Measurements from ENCODE around the gene GALNT12.

Gene GALNT12

DNA sequence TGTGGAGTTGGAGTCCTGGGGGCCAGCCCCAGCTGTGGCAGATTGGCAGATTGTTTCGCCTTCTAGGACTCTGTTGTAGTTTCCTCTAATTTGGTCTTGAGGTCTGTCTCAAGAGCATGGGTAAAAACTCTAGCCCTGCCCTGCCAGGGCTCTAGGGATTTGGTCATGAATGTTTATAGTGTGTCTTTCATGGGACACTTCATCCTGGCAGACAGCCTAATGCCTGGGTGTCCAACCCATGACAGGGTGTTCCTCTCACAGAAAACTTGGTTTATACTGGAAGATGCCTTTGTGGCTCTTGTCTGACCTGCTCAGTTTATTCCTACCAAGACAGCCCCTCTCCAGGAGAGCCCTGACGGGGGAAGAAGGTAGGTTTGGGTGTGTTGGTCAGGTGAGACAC is 45.5 kb downstream of the GALNT12 start:
- CTCF ChIA-PET = interaction anchor here (2.7 to 13.0 kb wide), 2 partner anchors 8 to 145 kb away, joined by 15 to 245 read pairs; no protein-coding TSS in a partner anchor
- DNase-seq (ENCODE audit: low read depth, low spot score) = no peak
- POLR2A ChIA-PET = no interaction called here
- no peak overlapping the region for H3K4me3 ChIP-seq (ENCODE audit: low read depth, low read length)
- TF ChIP-seq, protein P1, sequence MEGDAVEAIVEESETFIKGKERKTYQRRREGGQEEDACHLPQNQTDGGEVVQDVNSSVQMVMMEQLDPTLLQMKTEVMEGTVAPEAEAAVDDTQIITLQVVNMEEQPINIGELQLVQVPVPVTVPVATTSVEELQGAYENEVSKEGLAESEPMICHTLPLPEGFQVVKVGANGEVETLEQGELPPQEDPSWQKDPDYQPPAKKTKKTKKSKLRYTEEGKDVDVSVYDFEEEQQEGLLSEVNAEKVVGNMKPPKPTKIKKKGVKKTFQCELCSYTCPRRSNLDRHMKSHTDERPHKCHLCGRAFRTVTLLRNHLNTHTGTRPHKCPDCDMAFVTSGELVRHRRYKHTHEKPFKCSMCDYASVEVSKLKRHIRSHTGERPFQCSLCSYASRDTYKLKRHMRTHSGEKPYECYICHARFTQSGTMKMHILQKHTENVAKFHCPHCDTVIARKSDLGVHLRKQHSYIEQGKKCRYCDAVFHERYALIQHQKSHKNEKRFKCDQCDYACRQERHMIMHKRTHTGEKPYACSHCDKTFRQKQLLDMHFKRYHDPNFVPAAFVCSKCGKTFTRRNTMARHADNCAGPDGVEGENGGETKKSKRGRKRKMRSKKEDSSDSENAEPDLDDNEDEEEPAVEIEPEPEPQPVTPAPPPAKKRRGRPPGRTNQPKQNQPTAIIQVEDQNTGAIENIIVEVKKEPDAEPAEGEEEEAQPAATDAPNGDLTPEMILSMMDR (IDR thresholded peaks at IDR 0.05; ENCODE audit: insufficient read depth, low read length, missing control alignments) = no peak

DNA sequence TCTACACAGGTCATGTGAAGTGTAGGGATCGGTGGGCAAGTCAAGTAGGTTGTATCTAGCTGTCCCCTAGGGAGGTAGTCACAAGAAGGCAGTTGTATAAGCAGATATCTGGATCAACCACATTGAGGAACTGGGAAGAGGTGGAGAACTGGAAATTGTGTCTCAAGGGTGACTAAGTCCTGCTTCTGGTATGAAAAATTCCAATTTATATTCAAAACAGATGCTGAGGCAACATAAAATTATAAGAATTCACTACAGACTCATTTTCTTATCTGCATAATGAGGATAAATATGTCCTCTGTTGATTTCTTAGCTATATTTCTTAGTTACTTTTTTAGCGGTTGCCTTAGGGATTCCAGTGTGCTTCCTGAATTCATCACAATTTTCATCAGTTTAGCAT is 46.8 kb downstream of the GALNT12 start:
- CTCF ChIA-PET = interaction anchor here (0.9 to 1.3 kb wide), 3 partner anchors 121 to 286 kb away, joined by 3 to 8 read pairs (median 6); no protein-coding TSS in a partner anchor
- DNase-seq (ENCODE audit: low read depth, low spot score) = peak; percentile 45
- POLR2A ChIA-PET = interaction anchor here (1.0 kb wide), 1 partner anchor 39 kb away, joined by 3 read pairs; no protein-coding TSS in a partner anchor
- TF ChIP-seq, protein P1 (IDR thresholded peaks at IDR 0.05; ENCODE audit: insufficient read depth, low read length, missing control alignments) = no peak
- no peak overlapping the region for H3K4me3 ChIP-seq (ENCODE audit: low read depth, low read length)

DNA sequence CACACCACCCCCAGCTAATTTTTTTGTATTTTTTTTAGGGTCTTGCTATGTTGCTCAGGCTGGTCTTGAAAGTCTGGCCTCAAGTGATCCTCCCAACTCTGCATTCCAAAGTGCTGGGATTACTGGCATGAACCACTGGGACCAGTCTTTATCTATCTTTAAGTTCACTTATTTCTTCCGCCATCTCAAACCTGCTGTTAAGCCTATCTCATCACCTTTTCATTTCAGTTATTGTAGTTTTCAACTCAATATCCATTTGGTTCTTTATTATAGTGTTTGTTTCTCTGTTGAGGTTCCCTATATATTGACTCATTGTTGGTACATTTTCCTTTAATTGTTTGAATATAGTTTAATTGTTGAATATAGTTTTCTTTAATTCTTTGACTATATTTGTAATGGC is 48.1 kb downstream of the GALNT12 start:
- no peak overlapping the region for H3K4me3 ChIP-seq (ENCODE audit: low read depth, low read length)
- POLR2A ChIA-PET = no interaction called here
- no peak for DNase-seq (ENCODE audit: low read depth, low spot score)
- CTCF ChIA-PET = no interaction called here
- TF ChIP-seq, protein P1 (IDR thresholded peaks at IDR 0.05; ENCODE audit: insufficient read depth, low read length, missing control alignments) = no peak

DNA sequence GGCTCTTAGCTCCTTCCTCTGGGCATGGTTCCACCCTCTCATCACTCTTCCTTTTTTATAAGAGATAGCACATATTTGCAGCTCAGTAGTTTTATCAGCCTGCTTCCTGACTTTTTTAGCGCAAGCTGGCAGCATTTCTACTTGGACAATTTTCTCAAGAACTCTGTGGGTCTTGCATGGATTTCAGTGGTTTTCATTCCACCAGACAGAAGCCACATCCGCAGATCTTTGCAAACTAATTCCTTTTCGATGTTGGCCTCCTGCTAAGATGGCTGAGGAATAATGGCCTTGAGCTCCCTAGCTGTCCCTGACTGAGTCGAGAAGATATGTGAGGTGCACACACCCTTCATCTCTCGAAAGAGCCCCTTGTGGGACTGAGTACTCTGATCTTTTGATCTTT is 49.5 kb downstream of the GALNT12 start:
- TF ChIP-seq, protein P1 (IDR thresholded peaks at IDR 0.05; ENCODE audit: insufficient read depth, low read length, missing control alignments) = no peak
- H3K4me3 ChIP-seq (ENCODE audit: low read depth, low read length) = no peak overlapping the region
- ChIA-PET CTCF (interaction anchor here (1.0 to 7.3 kb wide), 4 partner anchors 9 to 285 kb away, joined by 5 to 196 read pairs (median 15); no protein-coding TSS in a partner anchor), POLR2A (no interaction called here)
- peak; percentile 14 for DNase-seq (ENCODE audit: low read depth, low spot score)

DNA sequence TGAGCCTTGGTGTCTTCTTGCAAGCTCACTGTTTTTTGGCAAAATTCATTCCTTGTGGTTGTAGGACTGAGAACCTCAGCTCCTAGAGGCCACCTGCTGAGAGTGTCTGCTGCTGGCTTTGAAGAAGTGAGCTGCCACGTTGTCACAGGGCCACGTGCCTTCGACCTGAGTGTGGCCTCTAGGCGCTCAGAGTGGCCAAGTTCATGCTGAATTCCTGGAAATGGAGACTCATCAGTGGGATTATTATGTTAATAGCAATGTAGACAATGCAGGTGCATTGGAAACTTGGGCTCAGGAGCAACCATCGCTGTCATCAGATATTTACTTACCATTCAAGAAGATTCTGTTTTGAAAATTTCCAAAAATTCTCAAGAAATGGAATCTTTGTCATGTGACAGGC is 52.5 kb downstream of the GALNT12 start:
- CTCF ChIA-PET = interaction anchor here (1.0 to 7.3 kb wide), 13 partner anchors 9 to 280 kb away, joined by 3 to 196 read pairs (median 11); no protein-coding TSS in a partner anchor
- TF ChIP-seq, protein P1 (IDR thresholded peaks at IDR 0.05; ENCODE audit: insufficient read depth, low read length, missing control alignments) = no peak
- no peak for DNase-seq (ENCODE audit: low read depth, low spot score)
- H3K4me3 ChIP-seq (ENCODE audit: low read depth, low read length) = no peak overlapping the region
- POLR2A ChIA-PET = no interaction called here

DNA sequence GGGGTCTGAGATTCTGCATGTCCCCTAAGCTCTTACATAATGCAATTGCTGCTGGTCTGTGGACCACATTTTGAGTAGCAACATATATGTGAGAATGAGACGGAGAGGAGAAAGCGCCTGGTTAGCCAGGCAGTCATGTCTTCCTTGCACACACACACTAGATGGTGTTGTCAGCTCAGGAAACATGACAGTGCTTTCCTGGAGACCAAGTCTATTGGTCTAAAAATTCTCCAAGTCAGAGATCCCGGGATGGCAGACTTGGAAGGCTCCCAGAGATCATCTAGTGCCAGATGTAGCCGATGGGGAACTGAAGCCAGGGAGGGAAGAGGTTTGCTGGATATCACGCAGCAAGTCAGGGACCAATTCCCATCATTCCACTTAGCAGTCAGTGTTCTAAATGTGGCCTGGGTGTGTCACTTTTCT is 53.4 kb downstream of the GALNT12 start:
- CTCF ChIA-PET = interaction anchor here (0.7 to 7.3 kb wide), 31 partner anchors 9 to 322 kb away, joined by 3 to 196 read pairs (median 4); no protein-coding TSS in a partner anchor

More for the DNA sequence above, 53.4 kb downstream of the GALNT12 start:
- H3K4me3 ChIP-seq (ENCODE audit: low read depth, low read length) = no peak overlapping the region
- POLR2A ChIA-PET = interaction anchor here (1.0 to 1.1 kb wide), 2 partner anchors 46 to 123 kb away, joined by 3 to 4 read pairs; no protein-coding TSS in a partner anchor
- TF ChIP-seq, protein P1 (IDR thresholded peaks at IDR 0.05; ENCODE audit: insufficient read depth, low read length, missing control alignments) = peak; percentile 66
- peak; percentile 73 for DNase-seq (ENCODE audit: low read depth, low spot score)

Measured in AG04449 (cell line).